Measurements from ENCODE around the gene ZNF862. TPM values are rescaled to one million over a fixed set of nuclear protein-coding genes. Genes with fewer than 3 reads are reported as not detected.

The ZNF862 gene
- total and polyA plus RNA-seq, 7 donors: 0.92 to 23.8 (median 12.5) TPM

- Histone ChIP-seq H3K4me3 (no peak overlapping the region), H3K27me3 (peaks cover 8 to 18% (median 14%) of the 10 kb centered on the region in 3 donors), H3K27ac (no peak overlapping the region), H3K36me3 (no peaks in the 10 kb centered on the region), H3K9me3 (no peaks in the 10 kb centered on the region), H3K4me1 (peaks cover 0 to 4% (median 1%) of the 10 kb centered on the region in 4 donors)
- TF ChIP-seq POLR2AphosphoS5 (IDR thresholded peaks at IDR 0.05) (no peak), POLR2A (IDR thresholded peaks at IDR 0.05) (no peak), EP300 (IDR thresholded peaks at IDR 0.05) (no peak), CTCF (IDR thresholded peaks at IDR 0.05) (no peak)
- intact Hi-C loops (cut with DNase I): no loop called here
- 71 to 85% methylated on average over 10 of the region's 10 CpGs for WGBS, 2 donors
- DNase-seq: no peak
These were observed 43.0 kb upstream of the ZNF862 start for GRCh38 chr7:149795126-149795525.

- Histone ChIP-seq H3K9me3 (no peaks in the 10 kb centered on the region), H3K36me3 (no peaks in the 10 kb centered on the region), H3K27me3 (peaks cover 0 to 5% (median 1%) of the 10 kb centered on the region in 3 donors), H3K4me1 (no peaks in the 10 kb centered on the region), H3K27ac (no peak overlapping the region), H3K4me3 (no peak overlapping the region)
- intact Hi-C loops (cut with DNase I): no loop called here
- TF ChIP-seq EP300 (IDR thresholded peaks at IDR 0.05) (no peak), POLR2AphosphoS5 (IDR thresholded peaks at IDR 0.05) (no peak), POLR2A (IDR thresholded peaks at IDR 0.05) (no peak)
- no peak for DNase-seq
- 68 to 93% methylated on average over 19 of the region's 19 CpGs for WGBS, 2 donors
These were observed 41.8 kb upstream of the ZNF862 start for GRCh38 chr7:149796287-149796860.

- Histone ChIP-seq H3K27me3 (no peaks in the 10 kb centered on the region), H3K4me3 (no peak overlapping the region), H3K36me3 (no peaks in the 10 kb centered on the region), H3K9me3 (no peaks in the 10 kb centered on the region), H3K27ac (no peak overlapping the region), H3K4me1 (no peaks in the 10 kb centered on the region)
- DNase-seq: no peak
- TF ChIP-seq POLR2AphosphoS5 (IDR thresholded peaks at IDR 0.05) (no peak), POLR2A (IDR thresholded peaks at IDR 0.05) (no peak), EP300 (IDR thresholded peaks at IDR 0.05) (no peak), CTCF (IDR thresholded peaks at IDR 0.05) (no peak)
- intact Hi-C loops (cut with DNase I): no loop called here
- WGBS, 2 donors: 79 to 88% methylated on average over 7 of the region's 7 CpGs
These were observed 40.4 kb upstream of the ZNF862 start for GRCh38 chr7:149797771-149798170.

- no peak overlapping the region for H3K4me3 ChIP-seq
- peak in 1 of 4 experiments; percentile 13 for TF ChIP-seq CTCF (IDR thresholded peaks at IDR 0.05)
- TF ChIP-seq POLR2AphosphoS5 (IDR thresholded peaks at IDR 0.05): no peak
- WGBS, 2 donors: 59 to 65% methylated on average over 8 of the region's 8 CpGs
- H3K36me3 ChIP-seq: no peaks in the 10 kb centered on the region
- no peak for DNase-seq
- H3K9me3 ChIP-seq: no peaks in the 10 kb centered on the region
- no peaks in the 10 kb centered on the region for H3K4me1 ChIP-seq
- no peaks in the 10 kb centered on the region for H3K27me3 ChIP-seq
- no peak overlapping the region for H3K27ac ChIP-seq
- intact Hi-C loops (cut with DNase I): no loop called here
These were observed 38.6 kb upstream of the ZNF862 start for GRCh38 chr7:149799397-149800168.

- no peak overlapping the region for H3K4me3 ChIP-seq
- no peaks in the 10 kb centered on the region for H3K9me3 ChIP-seq
- H3K27ac ChIP-seq: no peak overlapping the region
- TF ChIP-seq POLR2A (IDR thresholded peaks at IDR 0.05): no peak
- TF ChIP-seq CTCF (IDR thresholded peaks at IDR 0.05): no peak
- TF ChIP-seq POLR2AphosphoS5 (IDR thresholded peaks at IDR 0.05): no peak
- no peak for TF ChIP-seq EP300 (IDR thresholded peaks at IDR 0.05)
- WGBS, 2 donors: 89 to 95% methylated on average over 13 of the region's 13 CpGs
- no peaks in the 10 kb centered on the region for H3K27me3 ChIP-seq
- intact Hi-C loops (cut with DNase I): no loop called here
- H3K4me1 ChIP-seq: no peaks in the 10 kb centered on the region
- no peak for DNase-seq
- no peaks in the 10 kb centered on the region for H3K36me3 ChIP-seq
These were observed 38.0 kb upstream of the ZNF862 start for GRCh38 chr7:149800169-149800555.
